Endothelial cell of umbilical vein (primary cell): Measurements from ENCODE around the gene ITPR1. TPM values are rescaled to one million over a fixed set of nuclear protein-coding genes. Genes with fewer than 3 reads are reported as not detected.

Experiments used
- BruUV-seq: library from RNA; stranded (reverse); fragments of 400-500 nt; replicated peaks from 2 replicates; lab custom pipeline; 2021; lab: Mats Ljungman, UMichigan
- CTCF ChIA-PET: fragments of 300-600, 350-600 bp; sonication (Branson Sonifier 250); formaldehyde crosslinking; loops from one replicate; lab custom pipeline; 2021; ENCODE audit warnings: antibody characterized with exemption, inconsistent platforms; lab: Charles Lee
- POLR2A ChIA-PET: fragments of 300-600, 350-600 bp; sonication (Branson Sonifier 250); formaldehyde crosslinking; loops from one replicate; lab custom pipeline; 2021; ENCODE audit warnings: antibody characterized with exemption, inconsistent platforms; lab: Charles Lee
- DNase-seq: peaks from one replicate; pipeline ENCODE4 v3.0.0-alpha.2; 2011; ENCODE audit warnings: low read depth, low spot score
- FAIRE-seq: peaks from 2 replicates; lab custom pipeline; 2011; peaks lifted over from hg19 to GRCh38; lab: Jason Lieb, UNC
- H2AFZ ChIP-seq: 2 replicates; pipeline ENCODE4 v1.6.0; 2012; ENCODE audit warnings: low read depth, low read length, control low read depth, inconsistent platforms
- H3K27ac ChIP-seq: 2 replicates; pipeline ENCODE4 v1.5.1; 2011; ENCODE audit warnings: low read depth, mild to moderate bottlenecking, control low read depth, low read length, moderate library complexity; ENCODE audit not compliant: insufficient read depth
- H3K27me3 ChIP-seq, 2 experiments: 2 replicates each; pipeline versions ENCODE4 v1.6.0 to v1.6.1; 2011; ENCODE audit warnings: low read length in 2 of 2, mixed read lengths in 1 of 2; ENCODE audit not compliant: control insufficient read depth in 2 of 2, insufficient read depth in 2 of 2
- H3K36me3 ChIP-seq, 2 experiments: 2 replicates in 1 of 2; 3 replicates in 1 of 2; pipeline ENCODE4 v1.5.1; 2011; ENCODE audit warnings: low read length in 2 of 2, mild to moderate bottlenecking in 1 of 2, moderate library complexity in 1 of 2; ENCODE audit not compliant: control insufficient read depth in 2 of 2, insufficient read depth in 2 of 2; ENCODE audit errors: extremely low read depth in 1 of 2
- H3K4me1 ChIP-seq: 3 replicates; pipeline ENCODE4 v1.5.1; 2011; ENCODE audit warnings: mild to moderate bottlenecking, low read length; ENCODE audit not compliant: control insufficient read depth, insufficient read depth; ENCODE audit errors: extremely low read depth
- H3K4me2 ChIP-seq: 2 replicates; pipeline ENCODE4 v1.6.1; 2011; ENCODE audit warnings: low read length, control low read depth, mixed read lengths; ENCODE audit not compliant: insufficient read depth
- H3K4me3 ChIP-seq, 3 experiments: fragments of 200-600 bp in 1 of 3; sonication (generic), shearing (Covaris generic) in 1 of 3; replicated peaks in 1 of 3; 2 replicates each; pipeline ENCODE4 v1.5.1; 2011 to 2016; ENCODE audit warnings: control low read depth in 3 of 3, low read length in 3 of 3, mild to moderate bottlenecking in 2 of 3, inconsistent platforms in 1 of 3, low read depth in 1 of 3, moderate library complexity in 1 of 3; ENCODE audit not compliant: insufficient read depth in 1 of 3
- H3K79me2 ChIP-seq: 2 replicates; pipeline ENCODE4 v1.6.0; 2012; ENCODE audit warnings: low read length, inconsistent platforms; ENCODE audit not compliant: control insufficient read depth, insufficient read depth
- H3K9ac ChIP-seq: replicated peaks from 2 replicates; pipeline ENCODE3; 2011; ENCODE audit warnings: low read length, control low read depth; ENCODE audit not compliant: insufficient read depth; ENCODE audit errors: extremely low read depth
- H3K9me1 ChIP-seq: replicated peaks from 3 replicates; pipeline ENCODE4 v1.6.0; 2011; ENCODE audit warnings: mild to moderate bottlenecking, low read length; ENCODE audit not compliant: control insufficient read depth, insufficient read depth; ENCODE audit errors: extremely low read depth
- H3K9me3 ChIP-seq: replicated peaks from 2 replicates; pipeline ENCODE4 v1.5.1; 2012; ENCODE audit warnings: low read length, inconsistent platforms; ENCODE audit not compliant: control insufficient read depth, insufficient read depth
- H4K20me1 ChIP-seq: replicated peaks from 2 replicates; pipeline ENCODE3; 2011; ENCODE audit warnings: mild to moderate bottlenecking, low read length; ENCODE audit not compliant: control insufficient read depth, insufficient read depth; ENCODE audit errors: extremely low read depth
- CTCF ChIP-seq, 2 donors: IDR thresholded peaks; 1 replicate in 1 of 2; 2 replicates in 1 of 2; pipeline ENCODE4 v1.5.1; 2011; ENCODE audit warnings: low read length in 2 of 2, mild to moderate bottlenecking in 2 of 2, moderate library complexity in 2 of 2, control low read depth in 1 of 2, inconsistent platforms in 1 of 2, low read depth in 1 of 2; ENCODE audit not compliant: insufficient read depth in 1 of 2; ENCODE audit errors: extremely low read depth in 1 of 2
- EZH2 ChIP-seq: IDR thresholded peaks from 2 replicates; pipeline ENCODE4 v1.6.1; 2012; ENCODE audit warnings: borderline replicate concordance, low read depth, mild to moderate bottlenecking, moderate library complexity, low read length, inconsistent platforms; ENCODE audit not compliant: severe bottlenecking
- FOS ChIP-seq: IDR thresholded peaks from 2 replicates; pipeline ENCODE4 v1.6.1; 2011; ENCODE audit warnings: mild to moderate bottlenecking, low read length, moderate library complexity, borderline replicate concordance; ENCODE audit not compliant: insufficient read depth
- GATA2 ChIP-seq: IDR thresholded peaks from 2 replicates; pipeline ENCODE4 v1.7.0; 2011; ENCODE audit warnings: low read depth, mild to moderate bottlenecking, moderate library complexity, mixed read lengths, low read length; ENCODE audit not compliant: insufficient read length, insufficient read depth
- JUN ChIP-seq: IDR thresholded peaks from 2 replicates; pipeline ENCODE4 v1.6.1; 2011; ENCODE audit warnings: borderline replicate concordance, low read depth; ENCODE audit not compliant: insufficient read length, insufficient read depth
- MAX ChIP-seq: IDR thresholded peaks from 2 replicates; pipeline ENCODE4 v1.6.1; 2011; ENCODE audit not compliant: insufficient read depth, insufficient read length
- MYC ChIP-seq: IDR thresholded peaks from one replicate; pipeline ENCODE4 v1.6.1; 2011; ENCODE audit warnings: mild to moderate bottlenecking, low read depth, low read length
- POLR2A ChIP-seq: IDR thresholded peaks from 2 replicates; pipeline ENCODE4 v1.6.1; 2012; ENCODE audit warnings: low read depth, mild to moderate bottlenecking, control low read depth, low read length
- POLR2AphosphoS5 ChIP-seq: IDR thresholded peaks from 2 replicates; pipeline ENCODE4 v1.6.1; 2012; ENCODE audit warnings: low read depth, mild to moderate bottlenecking, control low read depth, low read length, moderate library complexity; ENCODE audit not compliant: insufficient read depth
- dilution Hi-C: fragments of 300-500 bp; cut with MboI; formaldehyde crosslinking; loops from one replicate; pipeline ENCODE4 v1.15.0; 2019; ENCODE audit warnings: low sequenced_read_pairs; ENCODE audit not compliant: extremely low pct_ligation_motif_present
- intact Hi-C: fragments of 100-400 bp; cut with micrococcal nuclease; formaldehyde crosslinking; loops from one replicate; pipeline ENCODE4 v1.10.0; 2022
- polyA plus RNA-seq, 4 experiments: library from polyadenylated mRNA; depleted of rRNA in 3 of 4; stranded (reverse) in 3 of 4; unstranded in 1 of 4; fragments of >200 nt; gene quantifications; 2 replicates each; pipeline versions ENCODE4 v1.2.1 to v1.2.3, GENCODE V29; 2011 to 2012; ENCODE audit warnings: missing spikeins in 1 of 4
- total RNA-seq: library from RNA; stranded (reverse); gene quantifications from 2 replicates; pipeline ENCODE4 v1.2.3, GENCODE V29; 2021

Gene ITPR1
- total and polyA plus RNA-seq, 2 donors (not counting 3 experiments of a cell fraction or from before 2014, with no cell fraction given): 5.1 to 16.1 TPM

GRCh38 chr3:4614070-4614469, 120.9 kb downstream of the ITPR1 start:
- no peaks in the 10 kb centered on the region for H3K79me2 ChIP-seq
- no peak overlapping the region for H3K27ac ChIP-seq
- no peaks in the 10 kb centered on the region for H3K9me3 ChIP-seq
- DNase-seq: no peak
- no peak overlapping the region for H3K4me3 ChIP-seq
- ChIA-PET POLR2A (no interaction called here), CTCF (interaction anchor here (1.1 kb wide), 2 partner anchors 14 to 20 kb away, joined by 4 to 5 read pairs; no protein-coding TSS in a partner anchor)
- no peak for TF ChIP-seq GATA2
- no peak for TF ChIP-seq JUN
- TF ChIP-seq POLR2A: no peak
- TF ChIP-seq MYC: no peak
- TF ChIP-seq EZH2: no peak
- no peak for TF ChIP-seq CTCF (IDR thresholded peaks at IDR 0.05; ENCODE audit: extremely low read depth in 1 of 2, insufficient read depth in 1 of 2, low read depth in 1 of 2, low read length in 2 of 2)
- TF ChIP-seq MAX: no peak
- no peak for TF ChIP-seq FOS
- TF ChIP-seq POLR2AphosphoS5: no peak
- no peak overlapping the region for H3K4me2 ChIP-seq
- FAIRE-seq: no peak
- intact Hi-C loops (no loop called here), dilution Hi-C loops (no loop called here)
- no peak overlapping the region for H3K9ac ChIP-seq
- no TSS peak for BruUV-seq
- no peaks in the 10 kb centered on the region for H3K27me3 ChIP-seq
- H4K20me1 ChIP-seq: no peaks in the 10 kb centered on the region
- no peak overlapping the region for H2AFZ ChIP-seq
- no peaks in the 10 kb centered on the region for H3K4me1 ChIP-seq
- no peaks in the 10 kb centered on the region for H3K36me3 ChIP-seq
- H3K9me1 ChIP-seq: no peaks in the 10 kb centered on the region
